K562 (cell line): ENCODE measurements around the gene RNF166. TPM values are rescaled to one million over a fixed set of nuclear protein-coding genes. Genes with fewer than 3 reads are reported as not detected.

Source experiments
- E2F6 ChIP-seq, 2 experiments: IDR thresholded peaks; 2 replicates each; pipeline ENCODE4 v1.6.1; 2011; ENCODE audit warnings: borderline replicate concordance in 1 of 2, control low read depth in 1 of 2, low read depth in 1 of 2, low read length in 1 of 2, mild to moderate bottlenecking in 1 of 2, mixed read lengths in 1 of 2, moderate library complexity in 1 of 2; ENCODE audit not compliant: insufficient read depth in 1 of 2, insufficient read length in 1 of 2, poor library complexity in 1 of 2, severe bottlenecking in 1 of 2; ENCODE audit errors: extremely low read depth in 1 of 2
- MGA ChIP-seq: fragments of 450-650 bp; IDR thresholded peaks from 2 replicates; pipeline ENCODE4 v1.6.1; 2016; ENCODE audit warnings: mild to moderate bottlenecking, moderate library complexity
- ZBTB1 ChIP-seq: sonication (generic); formaldehyde crosslinking; IDR thresholded peaks from 2 replicates; pipeline ENCODE4 v1.8.1; 2023; ENCODE audit warnings: missing genetic modification reagents, low read depth, mild to moderate bottlenecking, borderline replicate concordance
- ZBTB49 ChIP-seq: sonication (generic); formaldehyde crosslinking; IDR thresholded peaks from 2 replicates; pipeline ENCODE4 v1.8.0; 2022; ENCODE audit warnings: missing genetic modification reagents, mild to moderate bottlenecking, borderline replicate concordance
- ZKSCAN3 ChIP-seq: fragments of 250-450 bp; sonication (Bioruptor Pico); IDR thresholded peaks from 2 replicates; pipeline ENCODE4 v1.4.0; 2020
- ZMIZ1 ChIP-seq, 2 experiments: fragments of 150-350 bp in 1 of 2; IDR thresholded peaks; 2 replicates each; pipeline ENCODE4 v1.6.1; 2012 to 2016; ENCODE audit warnings: low read depth in 2 of 2, low read length in 2 of 2, mild to moderate bottlenecking in 1 of 2, moderate library complexity in 1 of 2
- polyA plus RNA-seq, 8 experiments: library from polyadenylated mRNA; depleted of rRNA in 4 of 8; stranded (reverse) in 5 of 8; unstranded in 3 of 8; fragments of >200 nt; fragmentation: Nextera tagmentation in 2 of 8; fragmentation: Illumina TruSeq in 1 of 8; extraction: Ambion mirVana in 2 of 8; extraction: Trizol in 1 of 8; gene quantifications; 2 replicates each; pipeline versions ENCODE4 v1.2.1 to v1.2.3, GENCODE V29; 2011 to 2014; ENCODE audit warnings: inconsistent platforms in 1 of 8, missing spikeins in 1 of 8
- total RNA-seq, 7 experiments: library from RNA; depleted of rRNA in 6 of 7; stranded (reverse); fragments of >200 nt in 6 of 7; fragmentation: Illumina TruSeq in 2 of 7; extraction: Trizol in 2 of 7; gene quantifications; 2 replicates each; pipeline versions ENCODE4 v1.2.1 to v1.2.3, GENCODE V29; 2011 to 2021; ENCODE audit warnings: low replicate concordance in 1 of 7

The RNF166 gene
- total and polyA plus RNA-seq, 9 of the 15 experiments (the other 6 are each of a cell fraction or from before 2014, with no cell fraction given) = 0.56 to 60.3 (median 19.5) TPM

GRCh38 chr16:88747588-88748301 lies 41.5 kb upstream of the RNF166 start (continued):
- TF ChIP-seq E2F6 (IDR thresholded peaks at IDR 0.05; ENCODE audit: borderline replicate concordance in 1 of 2, extremely low read depth in 1 of 2, insufficient read depth in 1 of 2, insufficient read length in 1 of 2, low read depth in 1 of 2, low read length in 1 of 2, poor library complexity in 1 of 2, severe bottlenecking in 1 of 2) = no peak
- no peak for TF ChIP-seq MGA
- no peak for TF ChIP-seq ZKSCAN3
- no peak for TF ChIP-seq ZMIZ1 (IDR thresholded peaks at IDR 0.05; ENCODE audit: low read depth in 2 of 2, low read length in 2 of 2)
- TF ChIP-seq ZBTB1 = no peak
- no peak for TF ChIP-seq ZBTB49 (CRISPR knock-in tag)
